NCI-H345 treated with DMSO at 0.1 percent for 48 hours (cell line): ENCODE data around the gene PARD6G.
"Not testable (repeated sequence)": the region's sequence is repeated elsewhere in the genome, so short reads cannot be mapped to it uniquely, and the experiment has no call there.

Source experiments
- DNase-seq: peaks from one replicate; lab custom pipeline; 2025; ENCODE audit not compliant: unreplicated experiment; lab: John Stamatoyannopoulos, UW

The PARD6G gene

GRCh38 chr18:80247393-80247841 lies at the start of gene PARD6G:
TSS of gene PARD6G (minus strand) at chr18:80247514. CDS start at chr18:80247348, 166 bp downstream.
- peak; percentile 18 for DNase-seq

GRCh38 chr18:80262241-80263033 lies 15.1 kb upstream of the PARD6G start:
- DNase-seq: not testable (repeated sequence)

DNA sequence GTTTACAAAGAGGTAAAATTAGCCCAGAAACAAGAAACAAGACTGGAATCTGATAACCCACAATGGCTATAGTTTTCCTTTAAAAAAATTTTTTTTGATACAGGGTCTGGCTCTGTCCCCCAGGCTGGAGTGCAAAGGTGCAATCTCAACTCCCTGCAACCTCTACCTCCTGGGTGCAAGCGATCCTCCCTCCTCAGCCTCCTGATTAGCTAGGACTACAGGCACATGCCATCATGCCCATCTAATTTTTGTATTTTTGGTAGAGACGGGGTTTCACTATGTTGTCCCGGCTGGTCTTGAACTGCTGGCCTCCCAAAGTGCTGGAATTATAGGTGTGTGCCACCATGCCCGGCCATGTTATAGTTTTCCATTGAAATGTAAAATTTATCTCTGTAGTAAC lies 12.3 kb upstream of the PARD6G start:
- no peak for DNase-seq

DNA sequence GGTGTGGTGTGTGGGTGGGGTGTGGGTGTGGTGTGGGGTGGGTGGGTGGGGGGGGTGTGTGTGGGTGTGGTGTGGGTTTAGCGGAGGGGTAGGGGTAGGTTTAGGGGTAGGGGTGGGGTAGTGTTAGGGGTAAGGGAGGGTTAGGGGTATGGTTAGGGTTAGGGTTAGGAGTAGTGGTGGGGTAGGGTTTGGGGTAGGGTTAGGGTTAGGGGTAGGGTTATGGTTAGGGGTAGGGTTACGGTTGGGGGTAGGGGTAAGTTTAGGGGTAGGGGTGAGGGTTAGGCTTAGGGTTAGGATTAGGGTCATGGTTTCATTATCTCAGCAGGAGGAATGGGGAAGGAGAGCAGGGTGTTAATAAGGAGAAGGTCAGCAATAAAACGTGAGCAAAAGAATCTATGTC lies 11.3 kb upstream of the PARD6G start:
- DNase-seq: no peak

DNA sequence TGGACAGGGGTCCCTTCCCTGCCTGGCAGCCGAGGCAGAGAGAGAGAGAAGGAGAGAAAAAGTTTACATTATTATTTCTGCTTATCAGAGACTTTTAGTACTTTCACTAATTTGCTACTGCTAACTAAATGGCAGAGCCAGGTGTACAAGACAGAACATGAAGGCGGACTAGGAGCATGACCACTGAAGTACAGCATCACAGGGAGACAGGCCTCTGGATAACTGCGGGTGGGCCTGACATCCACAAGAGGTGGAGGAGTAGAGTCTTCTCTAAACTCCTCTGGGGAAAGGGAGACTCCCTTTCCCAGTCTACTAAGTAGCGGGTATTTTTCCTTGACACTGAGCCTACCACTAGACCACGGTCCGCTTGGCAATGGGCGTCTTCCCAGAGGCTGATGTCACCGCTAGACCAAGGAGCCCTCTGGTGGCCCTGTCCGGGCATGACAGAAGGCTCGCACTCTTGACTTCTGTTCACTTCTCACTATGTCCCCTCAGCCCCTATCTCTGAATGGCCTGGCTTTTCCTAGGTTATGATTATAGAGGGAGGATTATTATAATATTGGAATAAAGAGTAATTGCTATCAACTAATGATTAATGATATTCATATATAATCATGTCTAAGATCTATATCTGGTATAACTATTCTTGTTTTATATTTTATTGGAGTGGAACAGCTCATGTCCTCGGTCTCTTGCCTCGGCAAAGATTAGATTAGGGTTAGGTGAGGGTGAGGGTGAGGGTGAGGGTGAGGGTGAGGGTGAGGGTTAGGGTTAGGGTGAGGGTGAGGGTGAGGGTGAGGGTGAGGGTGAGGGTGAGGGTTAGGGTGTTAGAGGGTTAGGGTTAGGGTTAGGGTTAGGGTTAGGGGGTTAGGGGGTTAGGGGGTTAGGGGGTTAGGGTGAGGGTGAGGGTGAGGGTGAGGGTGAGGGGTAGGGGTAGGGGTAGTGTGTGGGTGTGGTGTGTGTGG lies 10.5 kb upstream of the PARD6G start:
- not testable (repeated sequence) for DNase-seq

DNA sequence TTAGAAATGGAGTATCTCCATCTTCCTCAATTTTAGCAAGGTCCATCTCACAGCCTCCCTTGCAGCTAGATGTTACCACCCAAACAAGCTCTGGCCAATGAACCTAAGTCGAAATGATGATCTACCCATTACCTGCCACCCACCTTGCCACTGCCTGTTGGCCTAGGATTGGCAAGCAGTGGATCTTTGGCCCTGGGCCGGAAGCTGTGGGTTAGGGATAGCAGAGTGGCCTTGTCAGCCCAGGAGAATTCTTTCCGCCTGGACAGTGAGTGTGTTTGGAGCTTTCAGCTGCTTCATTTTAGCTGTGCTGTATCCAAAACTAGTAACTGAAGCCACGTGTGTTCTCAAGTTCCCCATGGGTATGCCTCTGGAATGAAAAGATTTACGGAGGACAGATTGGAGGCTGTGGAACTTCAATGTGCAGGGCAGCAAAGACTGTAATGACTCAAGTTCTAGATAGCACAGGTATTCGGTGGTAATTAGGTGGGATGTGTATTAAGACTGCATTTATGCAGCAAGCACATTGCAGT lies 7.7 kb upstream of the PARD6G start:
- no peak for DNase-seq

DNA sequence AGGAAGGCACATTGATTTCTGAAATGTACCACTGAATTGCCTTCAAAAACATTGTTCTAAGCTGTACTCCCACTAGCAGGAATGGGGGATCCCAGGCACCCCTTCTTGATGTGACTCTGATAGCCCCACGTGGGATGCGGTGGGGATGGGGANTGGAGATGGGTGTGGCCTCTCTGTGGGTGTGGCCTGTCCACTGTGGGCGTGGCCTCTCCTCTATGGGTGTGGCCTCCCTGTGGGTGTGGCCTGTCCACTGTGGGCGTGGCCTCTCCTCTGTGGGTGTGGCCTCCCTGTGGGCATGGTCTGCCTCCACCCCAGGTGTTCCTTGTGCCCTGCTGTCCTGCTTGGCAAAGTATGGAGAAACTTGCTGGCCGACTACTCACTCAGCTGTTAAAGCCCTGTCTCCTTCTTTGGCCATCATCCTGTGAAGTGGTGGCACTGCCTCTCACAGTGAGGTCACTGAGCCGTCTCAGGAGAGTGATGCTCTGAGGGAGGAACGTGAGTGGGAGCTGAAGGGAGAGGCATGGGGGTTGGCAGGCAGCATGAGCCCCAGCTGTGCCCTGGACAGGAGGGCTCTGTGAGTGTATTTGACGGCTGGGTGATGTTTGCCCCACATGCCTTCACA lies 6.7 kb upstream of the PARD6G start:
- no peak for DNase-seq

DNA sequence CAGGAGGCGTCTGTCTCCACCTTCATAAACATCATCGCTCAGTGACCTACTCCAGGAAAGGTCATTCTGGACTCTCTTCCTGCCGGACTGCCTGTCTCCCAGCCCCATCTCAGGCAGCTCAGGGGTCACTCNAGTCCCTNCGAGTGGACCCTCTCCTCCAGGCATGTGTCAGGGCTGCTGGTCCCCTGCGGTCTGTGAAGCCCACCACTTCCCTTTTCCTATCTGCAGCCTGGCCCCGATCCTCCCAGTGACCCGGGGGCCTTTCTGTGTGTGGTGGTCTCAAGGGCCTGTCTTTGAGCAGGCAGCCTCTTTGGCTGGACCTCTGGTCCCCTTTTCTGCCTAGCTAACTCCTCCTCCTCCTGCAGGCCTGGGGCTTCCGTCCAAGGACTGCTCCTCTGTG lies 5.9 kb upstream of the PARD6G start:
- DNase-seq: no peak

DNA sequence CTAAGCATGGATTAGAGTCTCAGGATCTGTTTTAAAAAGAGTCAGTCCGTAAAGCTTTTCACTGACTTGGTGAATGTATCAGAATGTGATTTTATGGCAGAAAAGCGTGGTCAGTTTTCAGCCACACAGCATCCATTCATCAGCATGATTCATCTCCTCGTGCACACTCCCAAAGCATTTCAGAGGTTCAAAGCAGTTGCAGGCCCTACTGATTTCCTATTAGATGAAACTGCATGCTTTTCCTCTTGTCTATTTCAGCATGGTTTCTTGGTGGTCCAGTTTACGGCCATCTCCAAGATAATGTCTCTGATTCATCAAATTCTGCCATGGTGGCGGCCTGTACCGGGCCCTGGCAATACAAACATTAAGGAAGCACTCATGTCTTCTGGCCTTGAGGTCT lies 4.8 kb upstream of the PARD6G start:
- no peak for DNase-seq

GRCh38 chr18:80251700-80252099 lies 4.4 kb upstream of the PARD6G start:
- no peak for DNase-seq

- DNase-seq: no peak
Observed at GRCh38 chr18:80250740-80251364, 3.5 kb upstream of the PARD6G start.

GRCh38 chr18:80249217-80250093 lies 2.1 kb upstream of the PARD6G start:
- DNase-seq: no peak

GRCh38 chr18:80246445-80247392 lies 595 bp downstream of the PARD6G start:
- no peak for DNase-seq

GRCh38 chr18:80245781-80246444 lies 1.4 kb downstream of the PARD6G start:
- no peak for DNase-seq

DNA sequence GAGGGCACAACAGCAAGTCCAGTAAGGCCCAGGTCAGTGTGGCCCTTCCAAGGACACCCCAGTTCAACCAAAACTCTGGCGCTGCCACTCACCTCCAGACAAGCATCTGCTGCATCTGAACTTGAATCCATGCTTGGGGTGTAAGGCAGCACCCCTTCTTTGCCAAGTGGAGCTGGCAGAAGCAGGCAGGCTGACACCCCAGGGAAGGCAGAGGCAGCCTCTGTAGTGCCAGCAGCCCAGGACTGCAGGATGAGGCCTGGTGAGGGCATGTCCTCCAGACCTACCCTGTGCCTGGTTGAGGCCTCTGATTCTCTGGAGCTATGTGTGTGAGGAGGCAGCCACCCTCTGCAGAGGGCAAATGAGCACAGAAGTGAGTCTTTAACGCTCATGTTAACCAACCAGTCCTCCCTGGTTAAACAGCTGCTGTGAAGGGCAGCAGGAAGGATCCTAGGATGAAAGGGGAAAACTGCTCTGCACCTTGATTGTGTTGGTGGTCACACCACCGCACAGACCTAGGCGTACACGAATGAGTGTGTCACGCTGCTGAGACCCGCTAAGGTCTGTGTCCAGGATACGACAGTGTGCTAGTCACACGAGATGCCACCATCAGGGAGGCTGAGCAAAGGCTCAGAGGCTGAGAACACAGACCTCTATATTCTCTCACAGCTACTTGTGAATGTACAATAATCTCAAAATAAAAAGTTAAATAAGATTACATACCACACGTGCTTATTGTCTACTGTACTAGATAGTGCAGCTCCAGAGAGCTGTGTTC lies 2.2 kb downstream of the PARD6G start:
- DNase-seq: no peak

GRCh38 chr18:80244167-80244566 lies 3.1 kb downstream of the PARD6G start:
- no peak for DNase-seq

DNA sequence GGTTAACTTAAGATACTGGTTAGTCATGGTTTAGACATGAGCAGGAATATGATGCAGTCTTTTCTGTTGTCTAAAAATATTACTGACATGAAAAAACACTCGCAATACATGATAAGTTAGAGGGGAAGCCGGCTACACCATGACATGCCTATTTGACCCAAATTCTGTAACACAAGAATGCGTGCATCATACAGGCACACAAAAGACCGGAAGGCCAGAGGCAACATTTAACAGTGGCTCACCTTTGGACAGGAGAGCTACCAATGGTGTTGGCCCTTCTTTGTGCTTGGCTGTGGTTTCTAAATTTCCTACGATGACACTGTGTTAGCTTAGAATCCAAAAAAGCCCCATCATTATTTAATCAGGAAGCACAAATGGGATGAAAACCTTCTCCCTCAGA lies 4.1 kb downstream of the PARD6G start:
- no peak for DNase-seq
